ENCODE measurements around the gene PRIMA1.

The PRIMA1 gene

DNA sequence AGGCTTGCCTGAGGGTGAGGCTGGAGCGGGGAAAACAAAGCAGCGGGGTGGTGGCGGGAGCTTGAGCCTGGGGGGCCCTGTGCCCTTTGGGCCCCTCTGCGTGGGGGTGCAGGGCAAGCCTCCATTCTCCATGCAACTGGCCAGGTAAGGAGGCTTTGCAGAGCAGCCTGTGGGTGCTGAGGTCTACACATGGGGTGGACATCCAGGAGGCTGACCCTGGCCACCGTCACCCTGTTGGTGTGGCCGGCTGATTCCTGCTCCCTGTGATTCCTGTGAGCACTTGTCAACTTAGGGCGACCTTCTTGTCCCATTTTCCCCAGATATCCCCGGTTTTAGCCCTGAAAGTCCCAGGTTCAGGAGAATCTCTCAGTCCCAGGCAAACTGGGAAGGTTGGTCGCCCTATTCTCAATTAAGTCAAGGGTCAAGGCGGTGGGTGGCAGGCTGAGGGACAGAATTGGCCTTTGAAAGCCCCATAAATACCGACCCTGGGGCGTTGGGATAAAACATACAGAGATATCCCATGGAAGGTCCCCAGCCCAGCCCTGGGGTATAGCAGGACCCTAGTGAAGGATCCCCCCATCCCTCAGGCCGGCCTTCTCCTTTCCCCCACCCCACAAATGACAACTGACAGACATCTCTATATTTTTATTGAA is 70.5 kb downstream of the PRIMA1 start:
- H3K4me3 ChIP-seq (ENCODE audit: low read depth, low read length): no peak overlapping the region
- TF ChIP-seq, protein P1, sequence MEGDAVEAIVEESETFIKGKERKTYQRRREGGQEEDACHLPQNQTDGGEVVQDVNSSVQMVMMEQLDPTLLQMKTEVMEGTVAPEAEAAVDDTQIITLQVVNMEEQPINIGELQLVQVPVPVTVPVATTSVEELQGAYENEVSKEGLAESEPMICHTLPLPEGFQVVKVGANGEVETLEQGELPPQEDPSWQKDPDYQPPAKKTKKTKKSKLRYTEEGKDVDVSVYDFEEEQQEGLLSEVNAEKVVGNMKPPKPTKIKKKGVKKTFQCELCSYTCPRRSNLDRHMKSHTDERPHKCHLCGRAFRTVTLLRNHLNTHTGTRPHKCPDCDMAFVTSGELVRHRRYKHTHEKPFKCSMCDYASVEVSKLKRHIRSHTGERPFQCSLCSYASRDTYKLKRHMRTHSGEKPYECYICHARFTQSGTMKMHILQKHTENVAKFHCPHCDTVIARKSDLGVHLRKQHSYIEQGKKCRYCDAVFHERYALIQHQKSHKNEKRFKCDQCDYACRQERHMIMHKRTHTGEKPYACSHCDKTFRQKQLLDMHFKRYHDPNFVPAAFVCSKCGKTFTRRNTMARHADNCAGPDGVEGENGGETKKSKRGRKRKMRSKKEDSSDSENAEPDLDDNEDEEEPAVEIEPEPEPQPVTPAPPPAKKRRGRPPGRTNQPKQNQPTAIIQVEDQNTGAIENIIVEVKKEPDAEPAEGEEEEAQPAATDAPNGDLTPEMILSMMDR (IDR thresholded peaks at IDR 0.05; ENCODE audit: borderline replicate concordance, insufficient read depth, low read depth, low read length): no peak

DNA sequence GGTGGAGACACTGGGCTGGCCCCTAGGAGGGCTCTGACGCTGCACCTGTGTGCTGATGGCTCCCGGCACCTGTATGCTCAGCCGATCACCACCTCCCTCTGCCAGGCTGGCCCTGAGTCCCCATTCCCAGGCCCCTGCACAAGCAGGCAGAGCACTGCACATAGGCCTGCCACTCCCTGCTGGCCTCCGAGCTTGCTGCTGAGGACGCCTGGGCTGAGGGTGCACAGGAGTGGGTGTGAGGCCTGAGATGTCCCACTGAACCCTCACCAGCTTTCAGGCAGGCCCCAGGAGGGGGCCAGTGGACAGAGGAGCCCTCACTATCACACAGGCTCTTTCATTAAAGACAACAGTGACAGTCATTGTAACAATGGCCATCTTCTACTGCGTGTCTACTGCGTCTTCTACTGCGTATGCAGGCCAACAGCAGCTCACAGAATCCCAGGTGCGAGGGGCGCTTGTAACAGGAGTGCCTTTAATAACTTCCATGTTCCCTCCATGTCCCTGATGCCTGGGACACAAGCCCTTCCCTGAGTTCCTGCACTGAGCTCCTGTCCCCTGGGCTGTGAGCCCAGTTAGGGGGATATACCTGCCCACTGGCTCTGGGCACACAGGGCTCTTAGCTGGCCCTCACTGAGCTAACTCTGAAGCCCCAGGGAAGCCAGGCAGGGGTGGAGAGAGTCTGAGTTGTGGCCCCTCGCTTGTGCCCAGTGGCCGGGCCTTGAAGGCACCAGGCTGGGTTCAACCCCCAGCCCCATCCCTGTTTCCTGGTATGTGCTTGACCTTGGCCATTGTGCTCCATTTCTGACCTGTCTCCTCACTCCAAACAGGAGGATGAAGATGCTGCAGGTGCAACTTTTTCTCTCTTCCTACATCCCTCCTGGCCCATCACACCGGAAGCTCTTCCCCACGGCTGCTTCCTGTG is 71.3 kb downstream of the PRIMA1 start:
- H3K4me3 ChIP-seq (ENCODE audit: low read depth, low read length): no peak overlapping the region
- TF ChIP-seq, protein P1 (IDR thresholded peaks at IDR 0.05; ENCODE audit: borderline replicate concordance, insufficient read depth, low read depth, low read length): no peak

DNA sequence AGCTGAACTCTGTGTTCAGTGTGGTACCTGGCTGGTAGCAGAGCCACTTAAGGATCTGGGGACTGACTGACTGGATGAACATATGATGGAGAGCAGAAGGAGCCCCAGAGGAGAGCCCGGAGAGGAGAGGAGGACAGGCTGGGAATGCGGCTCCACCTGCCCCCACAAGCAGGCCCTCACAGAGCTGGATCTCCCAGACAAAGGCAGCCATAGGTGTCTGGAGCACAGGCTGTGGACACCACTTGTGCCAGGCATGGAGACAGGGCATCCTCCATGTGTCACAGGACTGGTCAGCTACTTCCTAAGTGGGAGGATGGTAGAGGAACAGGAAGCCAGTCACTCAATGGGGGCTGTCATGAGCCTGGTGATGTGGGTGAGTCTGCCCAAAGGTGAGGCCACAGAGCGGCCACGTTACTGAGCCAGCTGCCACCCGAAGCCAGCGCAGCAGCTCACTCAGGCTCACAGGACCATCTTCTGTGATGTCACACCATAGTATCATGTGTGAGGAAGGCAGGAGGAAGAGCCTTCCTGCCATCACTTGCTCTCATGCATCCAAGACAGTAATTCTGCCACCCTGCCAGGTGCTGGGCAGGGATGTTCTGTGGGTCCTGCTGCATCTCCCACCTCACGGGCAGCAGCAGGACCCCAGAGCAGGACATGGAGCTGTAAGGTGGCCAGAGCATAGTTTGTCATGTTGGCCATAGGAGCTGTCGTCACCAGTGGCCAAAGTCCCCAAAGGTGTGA is 72.1 kb downstream of the PRIMA1 start:
- TF ChIP-seq, protein P1 (IDR thresholded peaks at IDR 0.05; ENCODE audit: borderline replicate concordance, insufficient read depth, low read depth, low read length): no peak
- H3K4me3 ChIP-seq (ENCODE audit: low read depth, low read length): no peak overlapping the region

DNA sequence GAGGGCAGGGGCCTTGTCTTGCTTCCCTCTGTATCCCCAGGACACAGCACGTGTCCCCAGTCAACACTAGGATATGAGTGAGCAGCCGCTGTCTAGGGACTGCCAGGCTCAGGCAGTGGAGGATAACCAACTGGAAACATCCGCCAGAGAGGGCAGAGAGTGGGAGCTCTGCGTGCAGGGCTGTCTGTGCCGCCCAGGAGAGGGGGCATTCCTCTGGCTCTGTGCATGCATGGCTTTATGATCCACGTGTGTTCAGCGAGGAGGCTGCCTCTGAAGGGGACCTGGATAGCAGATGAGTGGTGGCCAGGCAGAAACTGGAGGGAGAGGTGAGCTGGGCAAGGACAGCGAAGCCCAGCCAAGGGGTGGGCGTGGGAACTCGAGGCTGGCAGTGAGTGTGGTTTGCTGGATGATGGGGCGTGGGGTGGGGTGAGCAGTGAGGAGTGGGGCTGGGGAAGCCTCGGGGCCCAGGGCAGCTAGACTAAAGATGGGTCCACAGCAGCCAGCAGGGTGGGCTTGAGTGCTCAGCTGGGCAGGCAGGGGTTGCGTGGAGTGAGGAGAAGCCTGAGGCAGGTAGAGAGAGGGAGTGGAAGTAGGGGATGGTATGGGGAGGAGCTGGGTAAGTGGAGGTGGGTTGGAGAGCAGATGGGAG is 72.9 kb downstream of the PRIMA1 start:
- TF ChIP-seq, protein P1 (IDR thresholded peaks at IDR 0.05; ENCODE audit: borderline replicate concordance, insufficient read depth, low read depth, low read length): no peak
- no peak overlapping the region for H3K4me3 ChIP-seq (ENCODE audit: low read depth, low read length)

DNA sequence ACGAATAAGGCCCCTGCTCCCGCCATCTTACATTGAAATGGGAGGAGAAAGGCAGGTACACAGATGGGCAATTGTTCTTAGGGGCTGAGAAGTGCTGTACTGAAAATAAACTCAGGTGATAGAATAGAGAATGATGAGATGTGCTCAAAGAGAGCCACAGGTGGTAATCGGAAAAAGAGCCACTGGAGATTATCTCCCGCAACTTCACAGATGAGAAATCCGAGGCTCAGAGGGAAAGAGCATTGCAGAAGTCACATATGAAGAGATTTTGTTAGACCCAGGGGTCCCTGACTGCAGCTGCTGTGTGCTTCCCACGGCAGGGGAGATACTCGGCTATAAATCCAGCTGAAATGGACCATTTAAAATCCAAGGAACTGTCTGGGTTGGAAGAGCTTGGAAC is 73.7 kb downstream of the PRIMA1 start:
- no peak overlapping the region for H3K4me3 ChIP-seq (ENCODE audit: low read depth, low read length)
- TF ChIP-seq, protein P1 (IDR thresholded peaks at IDR 0.05; ENCODE audit: borderline replicate concordance, insufficient read depth, low read depth, low read length): no peak

DNA sequence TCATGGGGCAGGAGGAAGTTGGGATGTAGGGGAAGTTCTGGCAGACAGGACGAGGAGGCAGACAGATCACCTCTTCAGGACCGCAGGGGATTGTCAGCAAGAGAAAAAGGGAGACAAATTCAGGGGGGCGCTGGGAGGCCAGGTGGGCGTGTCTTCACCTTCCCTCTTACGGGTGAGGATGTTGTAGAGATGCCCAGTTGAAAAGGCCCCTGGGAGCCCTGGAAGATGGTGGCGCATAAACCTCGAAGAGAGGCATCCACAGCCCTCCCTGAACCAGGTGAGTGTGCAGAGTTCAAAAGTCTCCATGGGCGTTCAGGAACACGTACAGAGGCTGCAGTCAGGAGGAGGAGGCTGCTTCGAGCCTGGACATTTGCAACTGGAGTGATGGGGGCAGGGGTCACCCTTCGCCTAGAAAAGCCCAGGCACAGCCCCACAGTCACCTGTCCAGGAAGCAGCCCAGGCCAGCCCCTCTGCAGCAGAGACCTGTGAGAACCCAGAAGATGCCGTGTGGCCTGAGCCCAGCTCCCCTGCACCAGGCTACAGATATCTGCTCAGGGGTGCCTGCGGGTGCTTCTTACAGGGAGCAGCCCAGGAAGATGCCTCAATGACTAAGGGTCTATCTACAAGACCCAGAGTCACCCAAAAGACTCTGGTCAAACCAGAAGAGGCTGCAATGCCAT is 74.4 kb downstream of the PRIMA1 start:
- TF ChIP-seq, protein P1 (IDR thresholded peaks at IDR 0.05; ENCODE audit: borderline replicate concordance, insufficient read depth, low read depth, low read length): no peak
- no peak overlapping the region for H3K4me3 ChIP-seq (ENCODE audit: low read depth, low read length)
